ENCODE data around the gene GUCA2A. TPM values are rescaled to one million over a fixed set of nuclear protein-coding genes. Genes with fewer than 3 reads are reported as not detected.

The GUCA2A gene
- total and polyA plus RNA-seq, 2 of the 4 experiments (the other 2 are of a cell fraction) = not detected

- Histone ChIP-seq H3K23ac (ENCODE audit: low read depth, low read length) (no peak overlapping the region), H2AK9ac (replicated peaks; ENCODE audit: low read depth, low read length, poor library complexity) (no peak overlapping the region), H3K4me3 (ENCODE audit: insufficient read depth, low read depth, low read length) (no peak overlapping the region), H2BK20ac (ENCODE audit: low read depth, low read length) (no peak overlapping the region), H3K9ac (ENCODE audit: low read depth, low read length) (no peak overlapping the region), H3K79me1 (ENCODE audit: low read depth in 1 of 2, low read length in 2 of 2) (no peaks in the 10 kb centered on the region), H4K91ac (ENCODE audit: insufficient read depth, low read depth, low read length) (no peak overlapping the region), H3K18ac (ENCODE audit: low read depth, low read length) (no peak overlapping the region), H2BK5ac (ENCODE audit: low read depth, low read length, poor library complexity, severe bottlenecking) (no peak overlapping the region), H3K4me2 (ENCODE audit: low read depth, low read length) (no peak overlapping the region), H3K9me3 (ENCODE audit: control insufficient read depth, insufficient read depth, low read length) (no peaks in the 10 kb centered on the region), H4K20me1 (ENCODE audit: insufficient read depth, low read length) (no peaks in the 10 kb centered on the region), H4K5ac (ENCODE audit: low read depth, low read length) (no peak overlapping the region), H2AFZ (replicated peaks; ENCODE audit: low read length, poor library complexity) (no peak overlapping the region), H3K27ac (ENCODE audit: insufficient read depth, low read length) (no peak overlapping the region), H3K9me1 (ENCODE audit: insufficient read depth, low read length) (no peaks in the 10 kb centered on the region; the same call in 1 of the 2 replicates), H3K36me3 (ENCODE audit: control insufficient read depth, insufficient read depth, low read length) (no peaks in the 10 kb centered on the region), H2BK120ac (ENCODE audit: low read depth, low read length) (no peak overlapping the region), H3K56ac (ENCODE audit: extremely low read depth, insufficient read depth, low read length) (no peak overlapping the region), H2AK5ac (ENCODE audit: low read depth, low read length) (no peak overlapping the region), H3K27me3 (ENCODE audit: control insufficient read depth, insufficient read depth, low read length) (peaks cover 51% of the 10 kb centered on the region), H3K4me1 (ENCODE audit: control insufficient read depth, insufficient read depth, low read length) (no peaks in the 10 kb centered on the region), H4K8ac (ENCODE audit: low read depth in 2 of 2, low read length in 2 of 2) (no peak overlapping the region), H3K14ac (replicated peaks; ENCODE audit: low read depth, low read length) (no peak overlapping the region), H3K4ac (ENCODE audit: low read depth, low read length) (no peak overlapping the region), H2BK15ac (ENCODE audit: low read depth, low read length) (no peak overlapping the region)
- ATAC-seq (ENCODE audit: low read depth) (no peak), DNase-seq (no peak)
- no TSS peak for BruUV-seq (replicated peaks)
- dilution Hi-C loops (cut with HindIII; ENCODE audit: low sequenced_read_pairs, unreplicated experiment) (no loop called here), in situ Hi-C loops (cut with MboI; ENCODE audit: low sequenced_read_pairs) (loop anchor here (10.0 kb wide), 1 partner anchor 571 kb away; no protein-coding TSS in a partner anchor), intact Hi-C loops (cut with micrococcal nuclease) (loop anchor here (5.0 to 10.0 kb wide), 5 partner anchors 331 to 612 kb away; partner anchors contain the start of genes PPIH and YBX1)
- no peak for TF ChIP-seq RFX5 (IDR thresholded peaks at IDR 0.05; ENCODE audit: low read depth, low read length)
- no peak for TF ChIP-seq USF2 (IDR thresholded peaks at IDR 0.05; ENCODE audit: low read depth, low read length)
- TF ChIP-seq CTCF (conservative IDR thresholded peaks at IDR 0.05; ENCODE audit: low read depth, low read length) = no peak
- no peak for TF ChIP-seq ELK1 (IDR thresholded peaks at IDR 0.05; ENCODE audit: borderline replicate concordance, low read depth, low read length)
- no peak for TF ChIP-seq CEBPB (IDR thresholded peaks at IDR 0.05; ENCODE audit: low read depth, low read length)
- TF ChIP-seq MAZ (IDR thresholded peaks at IDR 0.05; ENCODE audit: borderline replicate concordance, low read depth, low read length) = no peak
- 100% methylated on average over 1 of the region's 8 CpGs; no CpG with 5 or more reads in 1 of the 2 experiments for WGBS, 2 experiments (ENCODE audit: extremely low coverage in 2 of 2, insufficient read length in 1 of 2)
- ChIA-PET POLR2A (ENCODE audit: unreplicated experiment) (no interaction called here), CTCF (no interaction called here)
Measured at GRCh38 chr1:42145389-42145716, 19.2 kb downstream of the GUCA2A start.

All from IMR-90 (cell line).